Measurements from ENCODE around the gene ZNF835.

ZNF835 gene

GRCh38 chr19:56623006-56623405, 48.6 kb downstream of the ZNF835 start:
- Histone ChIP-seq H3K4me3 (replicated peaks; ENCODE audit: insufficient read depth, low read length) (no peak overlapping the region), H3K27me3 (ENCODE audit: insufficient read depth, poor library complexity, severe bottlenecking) (no peaks in the 10 kb centered on the region), H3K27ac (replicated peaks) (no peak overlapping the region)
- TF ChIP-seq SPI1 (IDR thresholded peaks at IDR 0.05; ENCODE audit: borderline replicate concordance, low read depth) (no peak), REST (IDR thresholded peaks at IDR 0.05; ENCODE audit: insufficient replicate concordance, low read depth) (no peak), GABPA (IDR thresholded peaks at IDR 0.05; ENCODE audit: low read depth) (no peak), POLR2AphosphoS5 (IDR thresholded peaks at IDR 0.05; ENCODE audit: low read depth) (no peak)
- DNase-seq (ENCODE audit: low read depth in 1 of 2, low spot score in 1 of 2) = no peak

DNA sequence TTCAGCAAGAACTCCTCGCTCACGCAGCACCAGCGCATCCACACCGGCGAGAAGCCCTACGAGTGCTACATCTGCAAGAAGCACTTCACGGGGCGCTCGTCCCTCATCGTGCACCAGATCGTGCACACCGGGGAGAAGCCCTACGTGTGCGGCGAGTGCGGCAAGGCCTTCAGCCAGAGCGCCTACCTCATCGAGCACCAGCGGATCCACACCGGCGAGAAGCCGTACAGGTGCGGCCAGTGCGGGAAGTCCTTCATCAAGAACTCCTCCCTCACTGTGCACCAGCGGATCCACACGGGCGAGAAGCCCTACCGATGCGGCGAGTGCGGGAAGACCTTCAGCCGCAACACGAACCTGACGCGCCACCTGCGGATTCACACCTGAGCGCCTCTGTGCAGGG, 49.2 kb downstream of the ZNF835 start:
- DNase-seq (ENCODE audit: low read depth in 1 of 2, low spot score in 1 of 2) = no peak
- Histone ChIP-seq H3K27me3 (ENCODE audit: insufficient read depth, poor library complexity, severe bottlenecking) (no peaks in the 10 kb centered on the region), H3K27ac (replicated peaks) (no peak overlapping the region), H3K4me3 (replicated peaks; ENCODE audit: insufficient read depth, low read length) (no peak overlapping the region)
- TF ChIP-seq GABPA (IDR thresholded peaks at IDR 0.05; ENCODE audit: low read depth) = no peak

DNA sequence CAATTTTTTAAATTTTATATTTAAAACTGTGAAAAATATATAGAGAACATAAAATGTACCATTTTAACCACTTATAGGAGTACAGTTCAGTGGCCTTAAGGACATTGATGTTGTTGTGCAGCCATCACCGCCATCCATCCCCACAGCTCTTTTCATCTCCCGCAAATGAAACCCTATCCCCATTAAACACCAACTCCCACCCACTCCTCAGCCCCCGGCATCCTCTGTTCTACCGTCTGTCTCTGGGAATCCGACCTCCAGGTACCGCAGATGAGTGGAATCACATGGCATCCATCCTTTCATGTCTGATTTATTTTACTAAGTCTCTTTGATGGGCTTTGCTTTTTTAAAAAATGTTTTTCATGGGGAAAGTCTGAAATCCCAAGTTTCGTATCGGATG, 52.4 kb downstream of the ZNF835 start:
- H3K27ac ChIP-seq (replicated peaks) = no peak overlapping the region
- no peaks in the 10 kb centered on the region for H3K27me3 ChIP-seq (ENCODE audit: insufficient read depth, poor library complexity, severe bottlenecking)
- TF ChIP-seq POLR2AphosphoS5 (IDR thresholded peaks at IDR 0.05; ENCODE audit: low read depth) (no peak), SPI1 (IDR thresholded peaks at IDR 0.05; ENCODE audit: borderline replicate concordance, low read depth) (no peak)
- TF ChIP-seq, protein P1, sequence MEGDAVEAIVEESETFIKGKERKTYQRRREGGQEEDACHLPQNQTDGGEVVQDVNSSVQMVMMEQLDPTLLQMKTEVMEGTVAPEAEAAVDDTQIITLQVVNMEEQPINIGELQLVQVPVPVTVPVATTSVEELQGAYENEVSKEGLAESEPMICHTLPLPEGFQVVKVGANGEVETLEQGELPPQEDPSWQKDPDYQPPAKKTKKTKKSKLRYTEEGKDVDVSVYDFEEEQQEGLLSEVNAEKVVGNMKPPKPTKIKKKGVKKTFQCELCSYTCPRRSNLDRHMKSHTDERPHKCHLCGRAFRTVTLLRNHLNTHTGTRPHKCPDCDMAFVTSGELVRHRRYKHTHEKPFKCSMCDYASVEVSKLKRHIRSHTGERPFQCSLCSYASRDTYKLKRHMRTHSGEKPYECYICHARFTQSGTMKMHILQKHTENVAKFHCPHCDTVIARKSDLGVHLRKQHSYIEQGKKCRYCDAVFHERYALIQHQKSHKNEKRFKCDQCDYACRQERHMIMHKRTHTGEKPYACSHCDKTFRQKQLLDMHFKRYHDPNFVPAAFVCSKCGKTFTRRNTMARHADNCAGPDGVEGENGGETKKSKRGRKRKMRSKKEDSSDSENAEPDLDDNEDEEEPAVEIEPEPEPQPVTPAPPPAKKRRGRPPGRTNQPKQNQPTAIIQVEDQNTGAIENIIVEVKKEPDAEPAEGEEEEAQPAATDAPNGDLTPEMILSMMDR (IDR thresholded peaks at IDR 0.05; ENCODE audit: insufficient read depth, low read length) = no peak
- no peak overlapping the region for H3K4me3 ChIP-seq (replicated peaks; ENCODE audit: insufficient read depth, low read length)
- no peak for DNase-seq (ENCODE audit: low read depth in 1 of 2, low spot score in 1 of 2)

- DNase-seq (ENCODE audit: low read depth in 1 of 2, low spot score in 1 of 2) = no peak
- Histone ChIP-seq H3K27ac (replicated peaks) (no peak overlapping the region), H3K27me3 (ENCODE audit: insufficient read depth, poor library complexity, severe bottlenecking) (no peaks in the 10 kb centered on the region), H3K4me3 (replicated peaks; ENCODE audit: insufficient read depth, low read length) (no peak overlapping the region)
- TF ChIP-seq REST (IDR thresholded peaks at IDR 0.05; ENCODE audit: insufficient replicate concordance, low read depth) = no peak
Measured at GRCh38 chr19:56617531-56617930, 54.0 kb downstream of the ZNF835 start.

- TF ChIP-seq GABPA (IDR thresholded peaks at IDR 0.05; ENCODE audit: low read depth) (no peak), REST (IDR thresholded peaks at IDR 0.05; ENCODE audit: insufficient replicate concordance, low read depth) (no peak), SPI1 (IDR thresholded peaks at IDR 0.05; ENCODE audit: borderline replicate concordance, low read depth) (no peak)
- TF ChIP-seq, protein P1 (IDR thresholded peaks at IDR 0.05; ENCODE audit: insufficient read depth, low read length) = no peak
- H3K4me3 ChIP-seq (replicated peaks; ENCODE audit: insufficient read depth, low read length) = no peak overlapping the region
- H3K27me3 ChIP-seq (ENCODE audit: insufficient read depth, poor library complexity, severe bottlenecking) = no peaks in the 10 kb centered on the region
- DNase-seq (ENCODE audit: low read depth in 1 of 2, low spot score in 1 of 2) = no peak
- no peak overlapping the region for H3K27ac ChIP-seq (replicated peaks)
Measured at GRCh38 chr19:56613639-56614038, 57.9 kb downstream of the ZNF835 start.

All from HL-60 (cell line).